Upper lobe of left lung (tissue), 4 donors: ENCODE measurements around the gene EBP.

Source experiments
- POLR2AphosphoS5 ChIP-seq, 2 donors: sonication (generic); formaldehyde crosslinking; IDR thresholded peaks; one replicate each; pipeline ENCODE4 v1.5.1; 2017; ENCODE audit warnings: antibody characterized with exemption in 2 of 2
- TF ChIP-seq, protein P1 (sequence below), 6 experiments: fragments of 450-650 bp in 4 of 6; fragments of 200-600 bp in 2 of 6; sonication (generic) in 2 of 6; IDR thresholded peaks; one replicate each; pipeline ENCODE4 v1.5.1; 2016 to 2019; ENCODE audit warnings: antibody characterized with exemption in 6 of 6

DNA sequence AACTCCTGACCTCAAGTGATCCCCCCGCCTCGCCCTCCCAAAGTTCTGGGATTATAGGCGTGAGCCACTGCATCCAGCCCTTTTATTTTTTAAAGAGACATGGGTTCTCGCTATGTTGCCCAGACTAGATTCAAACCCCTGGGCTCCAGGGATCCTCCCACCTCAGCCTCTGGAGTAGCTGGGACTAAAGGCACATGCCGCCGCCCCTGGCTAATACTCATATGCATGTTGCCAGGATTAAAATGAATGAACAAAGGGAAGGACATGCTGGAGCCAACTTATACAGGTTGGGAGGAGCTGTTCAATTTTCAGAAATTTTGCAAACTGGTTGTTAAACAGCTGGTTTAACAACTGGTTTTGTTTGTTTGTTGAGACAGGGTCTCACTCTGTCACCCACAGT lies 47.0 kb upstream of the EBP start:
- TF ChIP-seq POLR2AphosphoS5 (IDR thresholded peaks at IDR 0.05) = no peak
- TF ChIP-seq, protein P1, sequence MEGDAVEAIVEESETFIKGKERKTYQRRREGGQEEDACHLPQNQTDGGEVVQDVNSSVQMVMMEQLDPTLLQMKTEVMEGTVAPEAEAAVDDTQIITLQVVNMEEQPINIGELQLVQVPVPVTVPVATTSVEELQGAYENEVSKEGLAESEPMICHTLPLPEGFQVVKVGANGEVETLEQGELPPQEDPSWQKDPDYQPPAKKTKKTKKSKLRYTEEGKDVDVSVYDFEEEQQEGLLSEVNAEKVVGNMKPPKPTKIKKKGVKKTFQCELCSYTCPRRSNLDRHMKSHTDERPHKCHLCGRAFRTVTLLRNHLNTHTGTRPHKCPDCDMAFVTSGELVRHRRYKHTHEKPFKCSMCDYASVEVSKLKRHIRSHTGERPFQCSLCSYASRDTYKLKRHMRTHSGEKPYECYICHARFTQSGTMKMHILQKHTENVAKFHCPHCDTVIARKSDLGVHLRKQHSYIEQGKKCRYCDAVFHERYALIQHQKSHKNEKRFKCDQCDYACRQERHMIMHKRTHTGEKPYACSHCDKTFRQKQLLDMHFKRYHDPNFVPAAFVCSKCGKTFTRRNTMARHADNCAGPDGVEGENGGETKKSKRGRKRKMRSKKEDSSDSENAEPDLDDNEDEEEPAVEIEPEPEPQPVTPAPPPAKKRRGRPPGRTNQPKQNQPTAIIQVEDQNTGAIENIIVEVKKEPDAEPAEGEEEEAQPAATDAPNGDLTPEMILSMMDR (IDR thresholded peaks at IDR 0.05) = no peak
